Cardiac muscle cell (in vitro differentiated cells and primary cell): ENCODE data around the gene GSG1. TPM values are rescaled to one million over a fixed set of nuclear protein-coding genes. Genes with fewer than 3 reads are reported as not detected.

ENCODE experiments used
- DNase-seq, 2 donors: peaks; one replicate each; pipeline versions ENCODE4 v3.0.0 to v3.0.0-alpha.2; 2010 to 2017; ENCODE audit warnings: low read depth in 1 of 2, low spot score in 1 of 2
- H3K27ac ChIP-seq: fragments of 200-600 bp; sonication (generic); 2 replicates; pipeline ENCODE4 v1.5.1; 2016
- H3K27me3 ChIP-seq: fragments of 200-600 bp; sonication (generic); 2 replicates; pipeline ENCODE4 v1.6.0; 2016; ENCODE audit warnings: control low read depth
- H3K36me3 ChIP-seq: fragments of 200-600 bp; sonication (generic); 2 replicates; pipeline ENCODE4 v1.5.1; 2016; ENCODE audit warnings: control low read depth
- H3K4me1 ChIP-seq: fragments of 200-600 bp; sonication (generic); 2 replicates; pipeline ENCODE4 v1.8.1; 2017; ENCODE audit warnings: low read depth, mild to moderate bottlenecking, mixed run types
- H3K4me3 ChIP-seq: fragments of 200-600 bp; sonication (generic); 2 replicates; pipeline ENCODE4 v1.5.1; 2016; ENCODE audit warnings: mild to moderate bottlenecking
- H3K9me3 ChIP-seq: fragments of 200-600 bp; sonication (generic); 2 replicates; pipeline ENCODE4 v1.5.1; 2017; ENCODE audit warnings: low read depth, mild to moderate bottlenecking, control low read depth
- polyA plus RNA-seq: library from polyadenylated mRNA; unstranded; fragments of >200 nt; fragmentation: Nextera tagmentation; extraction: Ambion mirVana; gene quantifications from 2 replicates; pipeline ENCODE4 v1.2.1, GENCODE V29; 2016
- total RNA-seq: library from RNA; depleted of rRNA; stranded (reverse); fragments of >200 nt; gene quantifications from 2 replicates; pipeline ENCODE4 v1.2.3, GENCODE V29; 2016
- TF ChIP-seq, protein P1 (sequence below): IDR thresholded peaks from 2 replicates; pipeline ENCODE4 v1.5.1; 2012; ENCODE audit warnings: low read depth, mild to moderate bottlenecking, low read length

GSG1 gene
- total and polyA plus RNA-seq, 2 experiments from 2014 or later: 0.12 TPM; not detected in 1

- DNase-seq: no peak
- H3K4me1 ChIP-seq: peaks cover 8% of the 10 kb centered on the region
- TF ChIP-seq, protein P1, sequence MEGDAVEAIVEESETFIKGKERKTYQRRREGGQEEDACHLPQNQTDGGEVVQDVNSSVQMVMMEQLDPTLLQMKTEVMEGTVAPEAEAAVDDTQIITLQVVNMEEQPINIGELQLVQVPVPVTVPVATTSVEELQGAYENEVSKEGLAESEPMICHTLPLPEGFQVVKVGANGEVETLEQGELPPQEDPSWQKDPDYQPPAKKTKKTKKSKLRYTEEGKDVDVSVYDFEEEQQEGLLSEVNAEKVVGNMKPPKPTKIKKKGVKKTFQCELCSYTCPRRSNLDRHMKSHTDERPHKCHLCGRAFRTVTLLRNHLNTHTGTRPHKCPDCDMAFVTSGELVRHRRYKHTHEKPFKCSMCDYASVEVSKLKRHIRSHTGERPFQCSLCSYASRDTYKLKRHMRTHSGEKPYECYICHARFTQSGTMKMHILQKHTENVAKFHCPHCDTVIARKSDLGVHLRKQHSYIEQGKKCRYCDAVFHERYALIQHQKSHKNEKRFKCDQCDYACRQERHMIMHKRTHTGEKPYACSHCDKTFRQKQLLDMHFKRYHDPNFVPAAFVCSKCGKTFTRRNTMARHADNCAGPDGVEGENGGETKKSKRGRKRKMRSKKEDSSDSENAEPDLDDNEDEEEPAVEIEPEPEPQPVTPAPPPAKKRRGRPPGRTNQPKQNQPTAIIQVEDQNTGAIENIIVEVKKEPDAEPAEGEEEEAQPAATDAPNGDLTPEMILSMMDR: no peak
- H3K4me3 ChIP-seq: no peak overlapping the region
- H3K27me3 ChIP-seq: no peaks in the 10 kb centered on the region
- no peaks in the 10 kb centered on the region for H3K36me3 ChIP-seq
- H3K27ac ChIP-seq: no peak overlapping the region
- no peaks in the 10 kb centered on the region for H3K9me3 ChIP-seq
These were observed 38.2 kb upstream of the GSG1 start for GRCh38 chr12:13141686-13142085.

GRCh38 chr12:13135371-13136178 lies 32.1 kb upstream of the GSG1 start:
- peak; percentile 12 to 86 for DNase-seq
- H3K9me3 ChIP-seq: no peaks in the 10 kb centered on the region
- no peak overlapping the region for H3K27ac ChIP-seq
- TF ChIP-seq, protein P1: peak; percentile 25
- H3K4me3 ChIP-seq: no peak overlapping the region
- peaks cover 10% of the 10 kb centered on the region for H3K4me1 ChIP-seq
- no peaks in the 10 kb centered on the region for H3K36me3 ChIP-seq
- no peaks in the 10 kb centered on the region for H3K27me3 ChIP-seq

DNA sequence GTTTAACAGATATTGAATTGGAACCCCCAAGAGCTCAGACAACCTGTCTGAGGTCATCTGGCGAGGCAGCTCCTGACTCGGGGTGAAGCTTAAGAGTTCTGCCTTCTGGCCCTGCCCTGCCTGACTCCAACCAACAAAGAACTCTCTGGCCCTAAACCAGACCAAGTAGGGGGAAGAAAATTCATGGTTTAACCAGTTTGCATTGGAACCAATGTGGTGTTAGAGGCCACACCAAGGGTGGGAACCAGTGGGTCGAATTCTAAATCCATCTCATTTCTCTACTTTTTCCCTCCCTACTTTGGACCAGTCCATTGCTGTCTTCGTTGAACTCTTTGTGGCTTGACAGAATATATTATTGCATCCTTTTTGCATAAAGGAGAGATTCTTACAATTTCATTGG lies 30.4 kb upstream of the GSG1 start:
- DNase-seq: no peak
- TF ChIP-seq, protein P1: no peak
- H3K27ac ChIP-seq: no peak overlapping the region
- H3K9me3 ChIP-seq: no peaks in the 10 kb centered on the region
- H3K36me3 ChIP-seq: no peaks in the 10 kb centered on the region
- no peaks in the 10 kb centered on the region for H3K27me3 ChIP-seq
- peaks cover 12% of the 10 kb centered on the region for H3K4me1 ChIP-seq
- H3K4me3 ChIP-seq: no peak overlapping the region

DNA sequence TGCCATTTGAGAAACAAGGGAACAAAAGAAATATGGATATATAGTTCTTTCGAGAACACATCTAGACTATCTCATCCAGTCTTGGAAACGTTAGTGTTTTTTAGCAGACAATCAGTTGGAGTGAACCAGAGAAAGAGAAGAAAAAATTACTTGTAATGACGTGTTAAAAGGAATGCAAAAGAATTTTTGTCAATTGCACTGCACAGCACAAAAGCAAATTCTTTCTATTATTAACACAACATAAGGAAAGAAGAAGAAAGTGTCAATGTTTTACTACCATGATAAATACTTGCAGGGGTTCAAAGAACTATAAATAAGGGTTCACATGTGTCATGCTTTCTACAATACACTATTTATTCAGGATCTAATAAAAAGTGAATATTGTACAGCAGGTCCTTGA lies 27.5 kb upstream of the GSG1 start:
- no peak for DNase-seq
- Histone ChIP-seq H3K4me1 (peaks cover 12% of the 10 kb centered on the region), H3K27me3 (no peaks in the 10 kb centered on the region), H3K9me3 (no peaks in the 10 kb centered on the region), H3K27ac (no peak overlapping the region), H3K36me3 (no peaks in the 10 kb centered on the region), H3K4me3 (no peak overlapping the region)
- TF ChIP-seq, protein P1: no peak

DNA sequence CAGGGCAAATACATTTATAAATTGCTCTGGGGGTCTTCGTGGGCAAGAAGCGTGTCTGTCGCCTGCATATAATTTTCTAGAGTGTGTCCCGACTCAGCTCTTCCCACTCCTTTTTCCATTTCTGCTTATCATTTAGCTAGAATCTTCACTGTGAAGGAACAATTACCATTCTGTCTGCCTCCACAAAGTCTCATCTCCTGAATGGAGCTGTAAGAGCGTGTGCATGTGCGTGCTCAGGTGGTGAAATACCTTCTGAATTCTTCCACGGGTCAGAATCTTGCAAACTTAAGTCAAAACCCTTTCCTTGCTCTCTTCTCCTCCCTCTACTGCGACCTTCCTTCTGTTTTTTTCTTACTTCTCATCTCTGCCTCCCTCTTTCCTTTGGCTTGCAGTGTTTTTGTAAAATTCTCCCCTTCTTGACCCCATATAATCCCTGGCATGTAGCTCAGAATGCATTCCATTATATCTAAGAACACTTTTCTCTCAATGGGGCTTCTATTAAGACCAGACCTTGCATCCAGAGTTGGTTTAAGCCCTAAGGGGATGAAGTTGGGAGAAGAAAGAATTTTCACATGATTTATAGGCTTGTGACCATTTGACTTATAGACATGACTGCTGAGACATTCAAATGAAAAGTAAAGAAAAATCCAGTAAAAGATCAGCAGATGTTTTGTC lies 25.0 kb upstream of the GSG1 start:
- Histone ChIP-seq H3K27me3 (no peaks in the 10 kb centered on the region), H3K4me3 (no peak overlapping the region), H3K9me3 (no peaks in the 10 kb centered on the region), H3K27ac (no peak overlapping the region), H3K36me3 (no peaks in the 10 kb centered on the region), H3K4me1 (peaks cover 6% of the 10 kb centered on the region)
- DNase-seq: no peak
- TF ChIP-seq, protein P1: no peak
